Osteocyte (in vitro differentiated cells): ENCODE measurements around the gene COX11. TPM values are rescaled to one million over a fixed set of nuclear protein-coding genes. Genes with fewer than 3 reads are reported as not detected.

Source experiments
- DNase-seq: peaks from one replicate; pipeline ENCODE4 v3.0.0; 2021; ENCODE audit warnings: mixed read lengths; ENCODE audit not compliant: unreplicated experiment; ENCODE audit errors: extremely low spot score
- H3K27ac Mint-ChIP-seq: one replicate; pipeline ENCODE4 v1.8.0; 2021; ENCODE audit warnings: mild to moderate bottlenecking, mixed read lengths; ENCODE audit not compliant: unreplicated experiment
- H3K27me3 Mint-ChIP-seq: one replicate; pipeline ENCODE4 v1.8.0; 2021; ENCODE audit warnings: mixed read lengths; ENCODE audit not compliant: unreplicated experiment
- H3K36me3 Mint-ChIP-seq: one replicate; pipeline ENCODE4 v1.8.0; 2021; ENCODE audit warnings: mixed read lengths; ENCODE audit not compliant: unreplicated experiment
- H3K4me1 Mint-ChIP-seq: one replicate; pipeline ENCODE4 v1.8.0; 2021; ENCODE audit warnings: mixed read lengths; ENCODE audit not compliant: unreplicated experiment
- H3K4me3 Mint-ChIP-seq: one replicate; pipeline ENCODE4 v1.8.0; 2021; ENCODE audit warnings: mild to moderate bottlenecking, moderate library complexity, mixed read lengths; ENCODE audit not compliant: unreplicated experiment
- H3K9me3 Mint-ChIP-seq: one replicate; pipeline ENCODE4 v1.8.0; 2021; ENCODE audit warnings: mixed read lengths; ENCODE audit not compliant: unreplicated experiment
- CTCF ChIP-seq: fragments of 200-600 bp; sonication (generic); IDR thresholded peaks from 2 replicates; pipeline ENCODE4 v1.5.0; 2021; ENCODE audit warnings: antibody characterized with exemption, mild to moderate bottlenecking, moderate library complexity
- total RNA-seq: library from RNA; stranded (reverse); gene quantifications from 2 replicates; pipeline ENCODE4 v1.2.1, GENCODE V29; 2021

Gene COX11
- total RNA-seq, 1 donor from 2014 or later = 57.8 TPM

GRCh38 chr17:54992797-54993639 lies 24.6 kb upstream of the COX11 start:
- Mint-ChIP-seq H3K4me1 (no peaks in the 10 kb centered on the region), H3K4me3 (no peak overlapping the region), H3K9me3 (no peaks in the 10 kb centered on the region), H3K36me3 (peaks cover 9% of the 10 kb centered on the region), H3K27ac (no peak overlapping the region), H3K27me3 (no peaks in the 10 kb centered on the region)
- TF ChIP-seq CTCF = peak; percentile 74
- DNase-seq = no peak

GRCh38 chr17:54991567-54991966 lies 23.1 kb upstream of the COX11 start:
- TF ChIP-seq CTCF = no peak
- no peak for DNase-seq
- H3K27me3 Mint-ChIP-seq = no peaks in the 10 kb centered on the region
- H3K27ac Mint-ChIP-seq = no peak overlapping the region
- no peaks in the 10 kb centered on the region for H3K9me3 Mint-ChIP-seq
- H3K4me3 Mint-ChIP-seq = no peak overlapping the region
- peaks cover 11% of the 10 kb centered on the region for H3K36me3 Mint-ChIP-seq
- H3K4me1 Mint-ChIP-seq = no peaks in the 10 kb centered on the region

GRCh38 chr17:54990118-54990517 lies 21.7 kb upstream of the COX11 start:
- no peaks in the 10 kb centered on the region for H3K9me3 Mint-ChIP-seq
- H3K27ac Mint-ChIP-seq = no peak overlapping the region
- H3K27me3 Mint-ChIP-seq = no peaks in the 10 kb centered on the region
- no peak for TF ChIP-seq CTCF
- H3K36me3 Mint-ChIP-seq = peaks cover 10% of the 10 kb centered on the region
- DNase-seq = no peak
- no peak overlapping the region for H3K4me3 Mint-ChIP-seq
- no peaks in the 10 kb centered on the region for H3K4me1 Mint-ChIP-seq

- peaks cover 9% of the 10 kb centered on the region for H3K9me3 Mint-ChIP-seq
- H3K4me3 Mint-ChIP-seq = no peak overlapping the region
- peaks cover 31% of the 10 kb centered on the region for H3K4me1 Mint-ChIP-seq
- no peak for TF ChIP-seq CTCF
- H3K27me3 Mint-ChIP-seq = no peaks in the 10 kb centered on the region
- peaks cover 7% of the 10 kb centered on the region for H3K36me3 Mint-ChIP-seq
- H3K27ac Mint-ChIP-seq = no peak overlapping the region
- DNase-seq = no peak
These were observed 17.0 kb upstream of the COX11 start for GRCh38 chr17:54985476-54985875.

GRCh38 chr17:54983260-54983659 lies 14.8 kb upstream of the COX11 start:
- no peak for TF ChIP-seq CTCF
- no peak for DNase-seq
- Mint-ChIP-seq H3K4me1 (peaks cover 40% of the 10 kb centered on the region), H3K36me3 (peaks cover 7% of the 10 kb centered on the region), H3K27me3 (no peaks in the 10 kb centered on the region), H3K27ac (peak overlapping the region; percentile 82), H3K9me3 (peaks cover 9% of the 10 kb centered on the region), H3K4me3 (no peak overlapping the region)
